GM19043 (cell line): ENCODE results near the gene TMX3.

Source experiments
- ATAC-seq: cut with Tn5 transposase; IDR thresholded peaks from one replicate; pipeline ENCODE4 v1.9.1; 2021; ENCODE audit warnings: low read depth; ENCODE audit not compliant: unreplicated experiment

Gene TMX3

DNA sequence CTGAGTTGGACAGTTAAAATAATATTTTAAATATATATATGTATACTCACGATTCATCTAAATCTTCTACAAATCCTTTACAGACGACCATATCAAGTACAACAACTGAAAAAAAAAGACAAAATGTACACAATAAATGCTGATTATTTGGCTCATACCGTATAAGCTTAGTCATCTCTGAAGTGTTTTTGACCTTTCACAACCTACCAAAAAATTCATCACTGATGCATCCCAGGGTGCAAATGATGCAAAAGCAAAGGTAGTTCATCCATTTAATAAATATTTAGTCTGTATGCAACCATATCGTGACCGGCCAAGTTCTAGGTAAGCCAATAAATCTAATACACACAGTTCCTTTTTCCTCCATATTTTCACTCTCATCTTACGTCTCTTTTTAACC is 1.1 kb downstream of the TMX3 start:
- no peak for ATAC-seq

GRCh38 chr18:68713131-68713530 is 1.8 kb downstream of the TMX3 start:
- no peak for ATAC-seq

DNA sequence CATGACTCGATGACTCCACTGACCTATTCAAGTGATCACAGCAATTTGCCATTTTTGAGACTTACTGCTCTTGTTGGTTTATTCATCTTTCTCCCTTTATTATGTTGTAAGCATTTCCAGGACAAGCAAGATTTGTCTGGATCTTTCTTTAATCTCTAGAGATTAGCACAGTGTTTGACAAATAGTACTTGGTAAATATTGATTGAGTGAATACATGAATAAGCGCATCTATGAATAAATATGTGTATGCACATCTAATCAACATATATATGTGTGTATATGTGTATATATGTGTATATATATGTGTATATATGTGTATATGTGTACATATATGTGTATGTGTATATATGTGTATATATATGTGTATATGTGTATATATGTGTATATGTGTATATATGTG is 7.3 kb downstream of the TMX3 start:
- no peak for ATAC-seq

GRCh38 chr18:68705119-68705518 is 9.8 kb downstream of the TMX3 start:
- ATAC-seq, result no peak

- no peak for ATAC-seq
These were observed 11.6 kb downstream of the TMX3 start for GRCh38 chr18:68703326-68703725.

GRCh38 chr18:68701353-68701752 is 13.6 kb downstream of the TMX3 start:
- no peak for ATAC-seq

DNA sequence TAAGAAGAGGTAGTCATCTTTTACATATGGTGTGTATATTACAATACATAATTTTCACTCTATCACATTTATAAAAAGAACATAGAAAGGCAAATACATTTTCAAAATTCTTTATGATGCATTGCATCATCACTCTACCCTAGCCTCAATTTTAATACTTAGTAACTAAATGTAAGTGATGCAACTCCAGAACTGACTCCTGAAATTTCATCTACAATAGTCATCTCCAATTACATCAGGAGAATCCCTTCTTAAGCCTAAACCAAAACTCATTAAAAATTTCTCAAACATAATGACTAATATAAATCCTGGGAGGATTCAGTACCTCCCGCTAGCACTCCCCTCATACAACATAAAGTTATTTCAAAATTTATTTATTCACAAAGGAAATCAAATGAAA is 15.9 kb downstream of the TMX3 start:
- ATAC-seq, result no peak

- no peak for ATAC-seq
These were observed 18.0 kb downstream of the TMX3 start for GRCh38 chr18:68696937-68697336.

GRCh38 chr18:68694316-68694715 is 20.6 kb downstream of the TMX3 start:
- no peak for ATAC-seq

DNA sequence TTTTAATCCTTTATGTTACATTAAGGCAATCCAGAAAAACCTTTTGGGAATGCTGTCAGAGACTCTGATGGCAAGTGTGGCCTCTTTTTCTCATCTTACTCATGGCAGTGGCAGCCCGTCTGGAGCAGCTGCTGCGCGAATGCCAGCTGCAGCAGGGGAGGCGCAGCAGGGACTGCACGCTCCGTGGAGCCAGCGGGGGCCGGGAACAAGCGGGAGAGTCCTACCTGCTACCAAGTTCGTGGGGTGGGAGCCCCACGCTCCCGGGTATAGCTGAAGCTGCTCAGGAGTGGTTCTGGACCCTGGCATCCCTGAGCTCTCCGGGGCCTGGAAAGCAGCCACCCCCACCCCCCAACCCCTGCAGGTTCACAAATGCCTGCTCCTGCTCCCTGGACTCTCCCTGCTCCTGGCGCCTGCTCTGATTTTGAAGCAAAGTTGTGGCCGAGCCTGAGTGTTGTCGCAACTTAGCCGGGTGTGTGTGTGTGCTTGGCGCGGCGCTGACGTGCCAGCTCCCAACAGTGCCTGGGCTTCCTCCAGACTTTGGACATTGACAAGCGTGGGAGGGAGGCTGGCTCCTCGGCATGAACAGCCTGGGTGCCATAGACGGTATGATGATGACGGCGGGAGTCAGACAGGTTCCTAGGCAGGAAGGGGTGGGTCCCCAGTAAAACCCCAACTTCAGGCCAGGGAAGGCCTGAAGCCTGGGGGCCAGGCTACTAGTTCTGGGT is 21.7 kb downstream of the TMX3 start:
- ATAC-seq, result no peak

DNA sequence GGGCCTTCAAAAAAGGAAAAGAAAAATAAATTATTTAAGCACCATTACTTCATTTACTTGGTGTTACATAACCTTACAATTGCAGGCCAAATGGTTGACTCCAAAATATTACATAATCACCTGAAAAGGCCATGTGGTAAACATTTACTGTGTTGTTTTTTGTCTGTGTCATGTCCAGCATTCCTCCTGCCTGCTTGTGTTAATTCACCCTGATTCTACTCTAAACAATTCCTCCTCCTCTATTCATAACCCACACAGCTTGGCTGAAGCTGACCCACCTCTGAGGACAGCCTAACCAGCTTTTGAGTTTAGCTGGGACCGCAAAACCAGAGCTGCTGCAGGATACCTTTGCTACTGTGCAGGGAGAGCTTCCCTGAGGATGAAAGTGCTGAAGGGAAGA is 35.4 kb downstream of the TMX3 start:
- ATAC-seq, result no peak

- ATAC-seq, result peak; percentile 89
These were observed 38.0 kb downstream of the TMX3 start for GRCh38 chr18:68676913-68677312.

DNA sequence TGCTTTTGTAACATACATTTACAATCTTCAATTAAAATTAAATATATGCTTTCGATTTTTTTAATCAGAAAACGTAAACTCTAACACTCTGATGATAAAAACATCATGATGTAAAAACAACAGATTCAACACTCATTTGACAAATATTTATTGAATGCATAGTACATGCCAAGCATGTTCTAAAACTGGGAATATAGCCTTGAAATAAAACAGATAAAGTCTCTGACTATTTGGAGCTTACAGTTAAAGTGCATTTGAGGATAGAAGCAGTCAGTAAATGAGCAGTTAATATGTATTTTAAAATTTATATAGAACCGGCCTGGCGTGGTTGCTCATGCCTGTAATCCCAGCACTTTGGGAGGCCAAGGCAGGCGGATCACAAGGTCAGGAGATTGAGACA is 47.8 kb downstream of the TMX3 start:
- ATAC-seq, result no peak

DNA sequence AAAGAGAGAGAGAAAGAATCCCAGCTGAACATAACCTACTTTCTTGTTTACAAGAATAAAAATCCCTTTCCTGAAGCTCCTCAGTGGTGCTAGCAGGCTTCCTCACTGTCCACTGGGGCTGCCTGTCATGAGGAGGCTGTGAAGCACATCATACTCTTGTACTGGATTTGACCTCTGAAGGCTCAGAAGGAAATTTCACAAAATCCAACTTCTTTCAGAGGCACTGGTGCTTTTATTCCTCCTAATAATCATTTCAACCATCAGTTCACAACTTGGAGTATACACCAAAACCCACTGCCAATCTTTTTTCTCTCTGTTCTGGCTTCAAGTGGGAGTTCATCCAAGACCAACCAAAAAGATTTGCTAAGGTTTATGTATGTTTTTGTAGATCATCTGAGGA is 48.5 kb downstream of the TMX3 start:
- ATAC-seq, result no peak

DNA sequence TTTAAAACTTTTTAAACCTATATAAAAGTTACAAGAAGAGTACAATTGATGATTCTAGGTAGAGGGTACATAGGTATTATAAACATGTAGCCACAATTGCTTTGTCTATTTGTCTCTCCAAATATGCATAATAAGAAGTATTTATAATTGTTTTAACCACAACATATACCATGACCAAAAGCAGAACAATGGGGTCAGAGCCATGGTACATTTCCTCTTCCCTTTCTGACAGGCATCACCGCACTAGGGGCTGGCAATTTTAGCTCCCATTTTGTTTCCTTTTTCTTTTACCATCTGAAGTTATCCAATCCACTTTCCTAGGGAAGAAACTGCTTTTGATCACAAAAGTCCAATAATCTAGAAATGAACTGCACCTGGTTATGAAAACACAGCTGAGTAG is 49.3 kb downstream of the TMX3 start:
- no peak for ATAC-seq

- ATAC-seq, result no peak
These were observed 52.2 kb downstream of the TMX3 start for GRCh38 chr18:68662754-68663153.

GRCh38 chr18:68660354-68661183 is 54.3 kb downstream of the TMX3 start:
- ATAC-seq, result no peak

DNA sequence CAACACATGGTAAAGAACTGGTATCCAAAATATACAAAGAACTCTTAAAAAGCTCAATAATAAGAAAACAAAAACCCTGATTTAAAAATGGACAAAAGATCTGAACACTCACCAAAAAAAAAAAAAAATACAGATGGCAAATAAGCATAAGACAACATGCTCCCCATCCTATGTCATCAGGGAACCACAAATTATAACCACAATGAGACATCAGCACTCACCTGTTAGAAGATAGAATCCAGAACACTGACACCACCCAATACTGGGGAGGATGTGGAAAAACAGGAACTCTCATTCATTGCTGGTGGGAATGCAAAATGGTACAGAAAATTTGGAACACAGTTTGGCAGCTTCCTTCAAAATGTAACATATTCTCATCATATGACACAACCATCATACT is 66.7 kb downstream of the TMX3 start:
- ATAC-seq, result no peak

DNA sequence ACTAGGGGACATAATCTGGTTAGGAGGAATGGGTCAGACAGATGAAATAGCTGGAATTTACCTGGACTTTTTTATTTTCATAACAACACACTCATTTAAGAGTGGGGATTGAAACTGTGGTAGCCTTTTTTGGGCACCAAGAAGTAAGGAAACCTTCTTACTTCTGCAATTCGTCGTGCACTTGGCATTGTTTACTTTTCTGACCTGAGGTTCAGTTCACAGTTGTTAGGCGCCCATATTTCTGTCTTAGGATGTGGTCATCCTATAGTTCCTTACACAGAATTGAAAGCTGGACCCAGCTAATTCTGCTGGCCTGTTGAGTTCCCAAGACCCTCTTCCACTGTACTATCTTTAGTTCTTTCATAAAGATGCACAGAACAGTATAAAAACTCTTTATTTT is 72.9 kb downstream of the TMX3 start:
- peak; percentile 58 for ATAC-seq

DNA sequence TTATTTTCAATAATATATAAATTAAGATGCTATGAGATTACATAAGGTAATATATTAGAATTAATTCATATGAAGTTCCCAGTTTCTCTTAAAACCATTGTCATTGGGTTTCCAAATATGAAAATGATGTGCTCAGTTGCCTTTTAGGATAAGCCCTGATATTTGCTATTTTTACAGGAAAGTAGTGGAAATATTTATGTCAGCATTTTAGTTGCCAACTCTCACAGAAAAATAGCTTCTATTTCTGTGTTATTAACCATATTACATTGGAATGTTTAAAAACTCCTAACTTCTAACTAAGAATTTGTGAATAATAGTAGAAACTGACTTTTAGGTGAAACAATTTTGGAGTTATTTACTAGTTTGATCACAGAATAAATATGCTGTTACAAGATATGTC is 74.0 kb downstream of the TMX3 start:
- ATAC-seq, result no peak

DNA sequence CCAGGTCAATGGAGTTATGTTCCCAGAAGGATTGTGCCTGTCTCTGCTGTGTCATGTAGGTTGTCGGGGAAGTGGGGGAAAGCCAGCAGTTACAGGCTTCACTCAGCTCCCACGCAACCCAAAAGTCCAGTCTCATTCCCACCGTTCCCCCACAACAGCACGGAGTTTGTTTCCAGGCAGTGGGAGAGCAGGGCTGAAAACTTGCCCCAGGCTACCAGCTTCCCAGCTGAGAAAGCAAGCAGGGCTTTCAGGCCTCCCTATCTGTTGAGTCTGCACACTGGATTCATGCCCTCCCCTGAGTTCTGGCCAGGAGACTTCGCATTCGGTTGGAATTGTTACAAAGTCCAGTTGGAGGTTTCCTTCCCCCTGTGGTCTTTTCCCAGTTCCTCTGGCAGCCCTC is 76.3 kb downstream of the TMX3 start:
- ATAC-seq, result no peak

DNA sequence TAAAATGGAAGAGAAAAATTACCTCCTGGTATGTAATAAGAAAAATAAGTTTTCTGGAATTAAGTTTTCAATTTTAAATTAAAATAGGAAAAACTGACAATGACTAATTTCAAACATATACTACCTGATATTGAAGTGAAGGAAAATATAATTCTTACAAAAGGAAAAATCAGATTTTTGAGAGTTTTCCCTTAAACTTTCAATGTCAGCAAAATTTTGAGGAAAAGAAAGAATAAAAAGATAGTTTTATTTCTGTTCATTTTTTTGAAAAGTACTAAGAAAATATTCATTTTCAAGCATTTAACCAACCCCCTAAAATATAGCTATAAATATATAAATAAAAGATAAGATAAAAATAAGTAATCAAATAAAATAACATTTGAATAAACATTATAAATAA is 87.1 kb downstream of the TMX3 start:
- ATAC-seq, result no peak
